Prostate gland (tissue), 2 donors: Measurements from ENCODE around the gene PIGK.

ENCODE experiments used
- POLR2A ChIP-seq: fragments of 450-650 bp; IDR thresholded peaks from one replicate; pipeline ENCODE4 v1.6.1; 2016; ENCODE audit warnings: antibody characterized with exemption, mild to moderate bottlenecking
- POLR2AphosphoS5 ChIP-seq: sonication (generic); formaldehyde crosslinking; IDR thresholded peaks from one replicate; pipeline ENCODE4 v1.6.1; 2017; ENCODE audit warnings: antibody characterized with exemption
- TF ChIP-seq, protein P1 (sequence below), 4 experiments: fragments of 200-600 bp in 2 of 4; fragments of 450-650 bp in 2 of 4; sonication (generic) in 2 of 4; IDR thresholded peaks; 1 replicate in 3 of 4; 2 replicates in 1 of 4; pipeline ENCODE4 v1.5.1; 2016 to 2019; ENCODE audit warnings: antibody characterized with exemption in 4 of 4, mild to moderate bottlenecking in 2 of 4, moderate library complexity in 2 of 4

- TF ChIP-seq POLR2A (no peak), POLR2AphosphoS5 (no peak)
- TF ChIP-seq, protein P1, sequence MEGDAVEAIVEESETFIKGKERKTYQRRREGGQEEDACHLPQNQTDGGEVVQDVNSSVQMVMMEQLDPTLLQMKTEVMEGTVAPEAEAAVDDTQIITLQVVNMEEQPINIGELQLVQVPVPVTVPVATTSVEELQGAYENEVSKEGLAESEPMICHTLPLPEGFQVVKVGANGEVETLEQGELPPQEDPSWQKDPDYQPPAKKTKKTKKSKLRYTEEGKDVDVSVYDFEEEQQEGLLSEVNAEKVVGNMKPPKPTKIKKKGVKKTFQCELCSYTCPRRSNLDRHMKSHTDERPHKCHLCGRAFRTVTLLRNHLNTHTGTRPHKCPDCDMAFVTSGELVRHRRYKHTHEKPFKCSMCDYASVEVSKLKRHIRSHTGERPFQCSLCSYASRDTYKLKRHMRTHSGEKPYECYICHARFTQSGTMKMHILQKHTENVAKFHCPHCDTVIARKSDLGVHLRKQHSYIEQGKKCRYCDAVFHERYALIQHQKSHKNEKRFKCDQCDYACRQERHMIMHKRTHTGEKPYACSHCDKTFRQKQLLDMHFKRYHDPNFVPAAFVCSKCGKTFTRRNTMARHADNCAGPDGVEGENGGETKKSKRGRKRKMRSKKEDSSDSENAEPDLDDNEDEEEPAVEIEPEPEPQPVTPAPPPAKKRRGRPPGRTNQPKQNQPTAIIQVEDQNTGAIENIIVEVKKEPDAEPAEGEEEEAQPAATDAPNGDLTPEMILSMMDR (IDR thresholded peaks at IDR 0.05), result no peak
Measured at GRCh38 chr1:77068013-77068412, 151.2 kb downstream of the PIGK start.
